ENCODE measurements around the gene RHD.
"Not testable (repeated sequence)": the region's sequence is repeated elsewhere in the genome, so short reads cannot be mapped to it uniquely, and the experiment has no call there.

Gene RHD

GRCh38 chr1:25327864-25328790, 55.8 kb downstream of the RHD start:
- not testable (repeated sequence) for H4K20me1 ChIP-seq (ENCODE audit: insufficient read depth, low read length); H3K4me3 ChIP-seq (ENCODE audit: low read length); H3K27me3 ChIP-seq (replicated peaks; ENCODE audit: insufficient read depth, low read length); H3K79me2 ChIP-seq (ENCODE audit: low read length); H3K9ac ChIP-seq (ENCODE audit: low read length); H3K4me2 ChIP-seq (ENCODE audit: low read depth, low read length); DNase-seq; H3K36me3 ChIP-seq (replicated peaks; ENCODE audit: insufficient read depth, low read length); H3F3A ChIP-seq (ENCODE audit: insufficient read depth, low read length); H3K27ac ChIP-seq (ENCODE audit: low read length); H3K4me1 ChIP-seq (ENCODE audit: low read length); H2AFZ ChIP-seq (ENCODE audit: low read length); H3K9me2 ChIP-seq (replicated peaks; ENCODE audit: insufficient read depth, low read length); H3K9me3 ChIP-seq (replicated peaks; ENCODE audit: insufficient read depth, low read length)

- H4K20me1 ChIP-seq (ENCODE audit: insufficient read depth, low read length); H3K79me2 ChIP-seq (ENCODE audit: low read length); H3K4me1 ChIP-seq (ENCODE audit: low read length); H3K9ac ChIP-seq (ENCODE audit: low read length); H3K4me3 ChIP-seq (ENCODE audit: low read length); H3F3A ChIP-seq (ENCODE audit: insufficient read depth, low read length); H3K4me2 ChIP-seq (ENCODE audit: low read depth, low read length); H3K9me3 ChIP-seq (replicated peaks; ENCODE audit: insufficient read depth, low read length); H3K36me3 ChIP-seq (replicated peaks; ENCODE audit: insufficient read depth, low read length); H3K27me3 ChIP-seq (replicated peaks; ENCODE audit: insufficient read depth, low read length); H3K9me2 ChIP-seq (replicated peaks; ENCODE audit: insufficient read depth, low read length); DNase-seq; H3K27ac ChIP-seq (ENCODE audit: low read length); H2AFZ ChIP-seq (ENCODE audit: low read length): not testable (repeated sequence)
Measured at GRCh38 chr1:25328791-25329185, 56.5 kb downstream of the RHD start.

GRCh38 chr1:25329336-25329735, 57.0 kb downstream of the RHD start:
- H3F3A ChIP-seq (ENCODE audit: insufficient read depth, low read length); H3K36me3 ChIP-seq (replicated peaks; ENCODE audit: insufficient read depth, low read length); H3K4me3 ChIP-seq (ENCODE audit: low read length); H3K4me2 ChIP-seq (ENCODE audit: low read depth, low read length); H3K9ac ChIP-seq (ENCODE audit: low read length); H3K4me1 ChIP-seq (ENCODE audit: low read length); H3K9me2 ChIP-seq (replicated peaks; ENCODE audit: insufficient read depth, low read length); H3K79me2 ChIP-seq (ENCODE audit: low read length); DNase-seq; H3K27me3 ChIP-seq (replicated peaks; ENCODE audit: insufficient read depth, low read length); H3K27ac ChIP-seq (ENCODE audit: low read length); H3K9me3 ChIP-seq (replicated peaks; ENCODE audit: insufficient read depth, low read length); H2AFZ ChIP-seq (ENCODE audit: low read length); H4K20me1 ChIP-seq (ENCODE audit: insufficient read depth, low read length): not testable (repeated sequence)

GRCh38 chr1:25329950-25330349, 57.6 kb downstream of the RHD start:
- H3K9me3 ChIP-seq (replicated peaks; ENCODE audit: insufficient read depth, low read length); H3K27ac ChIP-seq (ENCODE audit: low read length); H3K36me3 ChIP-seq (replicated peaks; ENCODE audit: insufficient read depth, low read length); H3K4me1 ChIP-seq (ENCODE audit: low read length); H3K79me2 ChIP-seq (ENCODE audit: low read length); H3K4me3 ChIP-seq (ENCODE audit: low read length); H3K9me2 ChIP-seq (replicated peaks; ENCODE audit: insufficient read depth, low read length); H4K20me1 ChIP-seq (ENCODE audit: insufficient read depth, low read length); H3K9ac ChIP-seq (ENCODE audit: low read length); DNase-seq; H3K4me2 ChIP-seq (ENCODE audit: low read depth, low read length); H2AFZ ChIP-seq (ENCODE audit: low read length); H3K27me3 ChIP-seq (replicated peaks; ENCODE audit: insufficient read depth, low read length); H3F3A ChIP-seq (ENCODE audit: insufficient read depth, low read length): not testable (repeated sequence)

- H2AFZ ChIP-seq (ENCODE audit: low read length); H3K36me3 ChIP-seq (replicated peaks; ENCODE audit: insufficient read depth, low read length); H3K9me2 ChIP-seq (replicated peaks; ENCODE audit: insufficient read depth, low read length); DNase-seq; H3K27ac ChIP-seq (ENCODE audit: low read length); H4K20me1 ChIP-seq (ENCODE audit: insufficient read depth, low read length); H3K9ac ChIP-seq (ENCODE audit: low read length); H3K4me1 ChIP-seq (ENCODE audit: low read length); H3K27me3 ChIP-seq (replicated peaks; ENCODE audit: insufficient read depth, low read length); H3K9me3 ChIP-seq (replicated peaks; ENCODE audit: insufficient read depth, low read length): not testable (repeated sequence)
- H3F3A ChIP-seq (ENCODE audit: insufficient read depth, low read length), result peaks cover 14% of the 10 kb centered on the region
- H3K4me3 ChIP-seq (ENCODE audit: low read length), result peak overlapping the region; percentile 55
- peaks cover 36% of the 10 kb centered on the region for H3K79me2 ChIP-seq (ENCODE audit: low read length)
- H3K4me2 ChIP-seq (ENCODE audit: low read depth, low read length), result peak overlapping the region; percentile 39; the same call in 1 of the 2 replicates
Measured at GRCh38 chr1:25336922-25337354, 64.6 kb downstream of the RHD start.

GRCh38 chr1:25337483-25338187, 65.3 kb downstream of the RHD start:
- H4K20me1 ChIP-seq (ENCODE audit: insufficient read depth, low read length); H3K36me3 ChIP-seq (replicated peaks; ENCODE audit: insufficient read depth, low read length); H3K9me3 ChIP-seq (replicated peaks; ENCODE audit: insufficient read depth, low read length); H3K27me3 ChIP-seq (replicated peaks; ENCODE audit: insufficient read depth, low read length); H3K4me1 ChIP-seq (ENCODE audit: low read length); DNase-seq; H3K4me2 ChIP-seq (ENCODE audit: low read depth, low read length); H3K9me2 ChIP-seq (replicated peaks; ENCODE audit: insufficient read depth, low read length): not testable (repeated sequence)
- Histone ChIP-seq H3K4me3 (ENCODE audit: low read length) (peak overlapping the region; percentile 53), H3K27ac (ENCODE audit: low read length) (peak overlapping the region; percentile 96; the same call in 1 of the 2 replicates), H3K79me2 (ENCODE audit: low read length) (peaks cover 43% of the 10 kb centered on the region), H3F3A (ENCODE audit: insufficient read depth, low read length) (peaks cover 14% of the 10 kb centered on the region), H3K9ac (ENCODE audit: low read length) (peak overlapping the region; percentile 47; the same call in 1 of the 2 replicates), H2AFZ (ENCODE audit: low read length) (0 out of 2 replicates have a peak overlapping the region, but pooled peaks have one; percentile 23)

Measured in MM.1S (cell line).